Calu3 (cell line): ENCODE data around the gene SNX33. TPM values are rescaled to one million over a fixed set of nuclear protein-coding genes. Genes with fewer than 3 reads are reported as not detected.
"Not testable (repeated sequence)": the region's sequence is repeated elsewhere in the genome, so short reads cannot be mapped to it uniquely, and the experiment has no call there.

Source experiments
- BruUV-seq: library from RNA; stranded (reverse); fragments of 400-500 nt; replicated peaks from 2 replicates; lab custom pipeline; 2021; lab: Mats Ljungman, UMichigan
- CTCF ChIA-PET: fragments of 300-600 bp; sonication (Branson Sonifier 250); formaldehyde crosslinking; loops from one replicate; lab custom pipeline; 2022; ENCODE audit warnings: antibody characterized with exemption; lab: Charles Lee
- DNase-seq: peaks from one replicate; pipeline ENCODE4 v3.0.0; 2022
- H3K27ac Mint-ChIP-seq: one replicate; pipeline ENCODE4 v1.8.0; 2022; ENCODE audit warnings: mixed read lengths; ENCODE audit not compliant: unreplicated experiment
- H3K27me3 Mint-ChIP-seq: one replicate; pipeline ENCODE4 v1.8.0; 2022; ENCODE audit warnings: mixed read lengths; ENCODE audit not compliant: unreplicated experiment
- H3K36me3 Mint-ChIP-seq: one replicate; pipeline ENCODE4 v1.8.0; 2022; ENCODE audit warnings: mild to moderate bottlenecking, moderate library complexity, mixed read lengths; ENCODE audit not compliant: insufficient read depth, unreplicated experiment
- H3K4me1 Mint-ChIP-seq: one replicate; pipeline ENCODE4 v1.8.0; 2022; ENCODE audit warnings: mild to moderate bottlenecking, low read depth, mixed read lengths; ENCODE audit not compliant: unreplicated experiment
- H3K4me3 Mint-ChIP-seq: one replicate; pipeline ENCODE4 v1.8.0; 2022; ENCODE audit warnings: mild to moderate bottlenecking, low read depth, moderate library complexity, mixed read lengths; ENCODE audit not compliant: unreplicated experiment
- H3K9me3 Mint-ChIP-seq: one replicate; pipeline ENCODE4 v1.8.0; 2022; ENCODE audit warnings: low read depth, mixed read lengths; ENCODE audit not compliant: unreplicated experiment
- intact Hi-C: fragments of 100-400 bp; cut with micrococcal nuclease; formaldehyde crosslinking; loops from one replicate; pipeline ENCODE4 v1.10.0; 2022; ENCODE audit not compliant: unreplicated experiment
- total RNA-seq: library from RNA; stranded (reverse); gene quantifications from 2 replicates; pipeline ENCODE4 v1.2.3, GENCODE V29; 2022
- TF ChIP-seq, protein P1 (sequence below): fragments of 200-600 bp; IDR thresholded peaks from one replicate; pipeline ENCODE4 v1.8.0; 2022; ENCODE audit warnings: antibody characterized with exemption; ENCODE audit not compliant: unreplicated experiment

The SNX33 gene
- total RNA-seq, 1 experiment from 2014 or later, result 23.2 TPM

DNA sequence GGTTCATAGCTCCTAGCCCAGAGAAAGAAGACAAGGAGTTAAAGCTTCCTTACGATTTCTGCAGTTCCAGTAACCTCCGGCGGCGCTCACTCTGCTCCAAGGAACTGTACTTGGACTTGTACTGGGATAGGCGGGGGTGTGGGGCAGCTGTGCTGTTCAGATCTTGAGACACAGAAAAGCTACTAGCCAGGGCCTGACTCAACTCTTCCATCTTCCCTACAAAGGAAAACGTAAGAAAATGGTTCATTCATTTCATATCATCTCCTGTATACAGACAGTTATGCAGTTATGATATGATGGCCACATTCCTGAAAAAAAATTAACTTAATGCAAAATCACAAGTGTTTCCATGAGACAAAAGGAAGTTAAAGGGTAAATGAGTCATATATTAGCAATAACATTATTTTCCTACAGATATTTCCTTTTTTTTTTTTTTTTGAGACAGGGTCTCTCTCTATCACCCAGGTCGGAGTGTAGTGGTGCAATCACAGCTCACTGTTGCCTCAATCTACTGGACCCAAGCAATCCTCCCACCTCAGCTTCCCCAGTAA, 26.8 kb upstream of the SNX33 start:
- intact Hi-C loops, result loop anchor here (5.0 kb wide), 1 partner anchor 44 kb away; the partner anchor contains the start of gene PTPN9
- Mint-ChIP-seq H3K9me3 (no peaks in the 10 kb centered on the region), H3K36me3 (peaks cover 25% of the 10 kb centered on the region), H3K4me1 (peaks cover 16% of the 10 kb centered on the region), H3K27ac (peak overlapping the region; percentile 49), H3K27me3 (no peaks in the 10 kb centered on the region), H3K4me3 (peak overlapping the region; percentile 5)
- DNase-seq, result peak; percentile 34
- no TSS peak for BruUV-seq
- TF ChIP-seq, protein P1, sequence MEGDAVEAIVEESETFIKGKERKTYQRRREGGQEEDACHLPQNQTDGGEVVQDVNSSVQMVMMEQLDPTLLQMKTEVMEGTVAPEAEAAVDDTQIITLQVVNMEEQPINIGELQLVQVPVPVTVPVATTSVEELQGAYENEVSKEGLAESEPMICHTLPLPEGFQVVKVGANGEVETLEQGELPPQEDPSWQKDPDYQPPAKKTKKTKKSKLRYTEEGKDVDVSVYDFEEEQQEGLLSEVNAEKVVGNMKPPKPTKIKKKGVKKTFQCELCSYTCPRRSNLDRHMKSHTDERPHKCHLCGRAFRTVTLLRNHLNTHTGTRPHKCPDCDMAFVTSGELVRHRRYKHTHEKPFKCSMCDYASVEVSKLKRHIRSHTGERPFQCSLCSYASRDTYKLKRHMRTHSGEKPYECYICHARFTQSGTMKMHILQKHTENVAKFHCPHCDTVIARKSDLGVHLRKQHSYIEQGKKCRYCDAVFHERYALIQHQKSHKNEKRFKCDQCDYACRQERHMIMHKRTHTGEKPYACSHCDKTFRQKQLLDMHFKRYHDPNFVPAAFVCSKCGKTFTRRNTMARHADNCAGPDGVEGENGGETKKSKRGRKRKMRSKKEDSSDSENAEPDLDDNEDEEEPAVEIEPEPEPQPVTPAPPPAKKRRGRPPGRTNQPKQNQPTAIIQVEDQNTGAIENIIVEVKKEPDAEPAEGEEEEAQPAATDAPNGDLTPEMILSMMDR, result no peak
- CTCF ChIA-PET, result interaction anchor here (0.6 to 1.5 kb wide), 7 partner anchors 18 to 1736 kb away, joined by 3 to 5 read pairs (median 4); partner anchors contain the start of genes PTPN9 and SNX33

DNA sequence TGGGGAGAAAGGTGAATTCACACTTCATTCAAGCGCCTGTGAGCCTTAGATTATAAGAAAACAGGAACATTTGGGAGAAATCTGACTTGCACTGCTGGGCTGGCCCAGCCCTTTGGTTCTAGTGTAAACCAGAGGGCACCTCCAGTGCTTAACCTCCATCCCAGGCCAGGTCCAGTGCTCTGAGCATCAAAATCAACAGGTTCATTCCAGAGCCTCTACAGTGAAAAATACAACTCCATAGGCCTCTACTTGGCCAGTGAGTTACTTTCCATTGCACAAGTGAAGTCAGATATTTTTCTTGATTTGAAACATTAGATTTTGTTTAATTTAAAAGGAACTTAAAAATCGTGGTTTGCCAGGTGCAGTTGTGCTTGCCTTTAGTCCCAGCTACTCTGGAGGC, 25.2 kb upstream of the SNX33 start:
- Mint-ChIP-seq H3K36me3 (peaks cover 19% of the 10 kb centered on the region), H3K4me3 (no peak overlapping the region), H3K4me1 (peaks cover 24% of the 10 kb centered on the region), H3K27ac (peak overlapping the region; percentile 20), H3K27me3 (no peaks in the 10 kb centered on the region), H3K9me3 (no peaks in the 10 kb centered on the region)
- intact Hi-C loops, result loop anchor here (5.0 kb wide), 1 partner anchor 45 kb away; the partner anchor contains the start of gene PTPN9
- TF ChIP-seq, protein P1, result no peak
- DNase-seq, result no peak
- BruUV-seq, result no TSS peak
- CTCF ChIA-PET, result no interaction called here

DNA sequence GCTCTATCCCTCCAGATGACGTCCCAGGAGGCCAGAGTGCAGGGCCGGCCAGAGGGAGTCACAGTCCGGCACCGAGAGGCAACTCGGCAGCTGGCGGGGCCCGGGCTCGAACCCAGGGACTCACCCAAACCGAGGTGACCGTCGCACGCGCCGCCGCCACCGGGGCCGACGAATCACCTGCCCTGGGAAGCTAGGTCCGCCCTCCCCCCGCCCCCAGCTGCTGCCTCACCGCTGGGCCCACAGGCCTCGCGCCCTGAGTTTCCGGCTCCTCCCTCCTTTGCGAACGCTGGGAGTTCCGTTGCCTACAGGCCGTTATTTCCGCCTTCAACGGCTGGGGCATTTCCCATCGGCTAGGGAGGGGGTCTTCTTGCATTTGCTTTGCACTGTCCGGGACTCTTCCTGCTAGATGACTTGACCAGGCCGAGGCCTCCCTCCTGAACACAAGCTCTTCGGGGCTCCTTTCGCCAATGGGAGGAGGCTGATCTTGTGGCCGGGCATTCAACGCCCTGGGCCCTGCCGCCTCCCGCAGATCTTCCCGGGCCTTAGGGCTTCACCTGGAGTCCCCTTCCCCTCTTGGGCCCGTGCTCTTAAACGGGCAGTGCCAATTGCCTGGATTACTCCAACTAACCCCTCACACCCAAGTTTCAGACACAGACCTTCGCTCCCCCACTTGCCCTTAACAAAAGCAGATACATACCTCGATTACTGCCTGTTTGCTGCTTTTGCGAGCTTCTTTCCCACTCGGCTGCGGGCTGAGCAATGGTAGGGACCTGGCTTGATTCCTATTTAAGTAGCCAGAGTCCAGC, 22.0 kb upstream of the SNX33 start, which contains the start of gene SNUPN:
SNUPN (minus strand) TSS at position 184 of the 806 bp plus-strand sequence. CDS start 4,674 bp downstream, outside the sequence.
- peak within 1 kb of the TSS; percentile 96 for H3K4me3 Mint-ChIP-seq
- CTCF ChIA-PET, result interaction anchor here (0.6 to 1.0 kb wide), 6 partner anchors 14 to 258 kb away, joined by 3 read pairs; partner anchors contain the start of genes IMP3 and SNX33
- H3K36me3 Mint-ChIP-seq, result peaks cover 18% of the 10 kb centered on the region
- TSS peak; percentile 80 for BruUV-seq
- H3K4me1 Mint-ChIP-seq, result peaks cover 25% of the 10 kb centered on the region
- TF ChIP-seq, protein P1, result no peak
- no peaks in the 10 kb centered on the region for H3K27me3 Mint-ChIP-seq
- no peaks in the 10 kb centered on the region for H3K9me3 Mint-ChIP-seq
- peak within 1 kb of the TSS; percentile 91 for H3K27ac Mint-ChIP-seq
- peak; percentile 92 for DNase-seq
- intact Hi-C loops, result no loop called here

DNA sequence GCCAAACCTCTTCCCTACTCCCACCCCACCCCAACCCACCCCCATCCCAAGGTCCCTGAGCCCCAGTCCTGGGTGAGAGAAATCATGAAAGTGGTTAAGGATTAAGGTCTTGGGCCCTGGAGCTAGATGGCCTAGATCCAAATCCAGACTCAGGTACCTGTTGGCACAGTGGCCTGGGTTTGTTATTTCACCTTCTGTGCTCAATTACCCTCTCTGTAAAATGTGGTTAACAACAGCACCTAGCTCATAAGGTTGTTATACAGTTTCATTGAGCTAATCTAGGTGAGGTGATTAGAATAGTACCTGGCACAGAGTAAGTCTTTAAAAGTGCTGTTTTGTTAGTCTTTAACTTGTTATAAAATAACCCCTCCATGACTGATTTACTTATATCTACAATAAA, 15.8 kb upstream of the SNX33 start:
- H3K36me3 Mint-ChIP-seq, result peaks cover 7% of the 10 kb centered on the region
- no peak for DNase-seq
- no peaks in the 10 kb centered on the region for H3K9me3 Mint-ChIP-seq
- H3K27ac Mint-ChIP-seq, result no peak overlapping the region
- H3K4me1 Mint-ChIP-seq, result peaks cover 8% of the 10 kb centered on the region
- CTCF ChIA-PET, result interaction anchor here (0.6 to 0.8 kb wide), 2 partner anchors 12 to 19 kb away, joined by 3 to 7 read pairs; no protein-coding TSS in a partner anchor
- intact Hi-C loops, result no loop called here
- TF ChIP-seq, protein P1, result no peak
- no TSS peak for BruUV-seq
- no peak overlapping the region for H3K4me3 Mint-ChIP-seq
- no peaks in the 10 kb centered on the region for H3K27me3 Mint-ChIP-seq

DNA sequence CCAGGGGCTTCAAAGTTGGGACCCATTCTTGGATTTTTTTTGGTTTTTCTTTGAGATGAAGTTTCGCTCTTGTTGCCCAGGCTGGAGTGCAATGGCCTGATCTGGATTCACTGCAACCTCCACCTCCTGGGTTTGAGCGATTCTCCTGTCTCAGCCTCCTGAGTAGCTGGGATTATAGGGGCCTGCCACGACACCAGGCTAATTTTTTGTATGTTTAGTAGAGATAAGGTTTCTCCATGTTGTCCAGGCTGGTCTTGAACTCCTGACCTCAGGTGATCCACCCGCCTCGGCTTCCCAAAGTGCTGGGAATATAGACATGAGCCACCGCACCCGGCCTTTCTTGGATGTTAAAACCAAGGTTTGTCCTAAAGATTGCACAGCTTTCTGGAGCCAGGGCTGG, 13.8 kb upstream of the SNX33 start:
- H3K36me3 Mint-ChIP-seq, result peaks cover 26% of the 10 kb centered on the region
- H3K9me3 Mint-ChIP-seq, H3K27me3 Mint-ChIP-seq, DNase-seq, H3K4me1 Mint-ChIP-seq, H3K4me3 Mint-ChIP-seq, BruUV-seq, H3K27ac Mint-ChIP-seq, CTCF ChIA-PET, intact Hi-C loops: not testable (repeated sequence)
